WERI-Rb-1 (cell line): Measurements from ENCODE around the gene TNNI2.

Experiments
- DNase-seq: peaks from one replicate; pipeline ENCODE4 v3.0.0-alpha.2; 2020
- H3K27ac ChIP-seq: fragments of 250-450 bp; sonication (Bioruptor Pico); 2 replicates; pipeline ENCODE4 v1.5.1; 2020; ENCODE audit warnings: mild to moderate bottlenecking, moderate library complexity
- H3K27me3 ChIP-seq: fragments of 250-450 bp; sonication (Bioruptor Pico); 2 replicates; pipeline ENCODE4 v1.5.1; 2021; ENCODE audit warnings: mild to moderate bottlenecking, low read depth, moderate library complexity; ENCODE audit not compliant: insufficient read depth, severe bottlenecking
- H3K36me3 ChIP-seq: fragments of 250-450 bp; sonication (Bioruptor Pico); 2 replicates; pipeline ENCODE4 v1.5.1; 2020; ENCODE audit warnings: mild to moderate bottlenecking, moderate library complexity
- H3K4me3 ChIP-seq: 2 replicates; pipeline ENCODE4 v1.5.1; 2011; ENCODE audit warnings: low read depth, mild to moderate bottlenecking, control low read depth, low read length
- H3K9me3 ChIP-seq: fragments of 250-450 bp; sonication (Bioruptor Pico); 2 replicates; pipeline ENCODE4 v1.5.1; 2021; ENCODE audit warnings: mild to moderate bottlenecking, moderate library complexity; ENCODE audit not compliant: severe bottlenecking
- TF ChIP-seq, protein P1 (sequence below): IDR thresholded peaks from 2 replicates; pipeline ENCODE4 v1.5.1; 2011; ENCODE audit warnings: low read depth, mild to moderate bottlenecking, control low read depth, inconsistent platforms, low read length

Gene TNNI2

GRCh38 chr11:1889224-1889930, 50.6 kb downstream of the TNNI2 start:
- DNase-seq: no peak
- Histone ChIP-seq H3K36me3 (no peaks in the 10 kb centered on the region), H3K9me3 (no peaks in the 10 kb centered on the region), H3K27ac (no peak overlapping the region), H3K27me3 (peaks cover 78% of the 10 kb centered on the region), H3K4me3 (no peak overlapping the region)
- TF ChIP-seq, protein P1, sequence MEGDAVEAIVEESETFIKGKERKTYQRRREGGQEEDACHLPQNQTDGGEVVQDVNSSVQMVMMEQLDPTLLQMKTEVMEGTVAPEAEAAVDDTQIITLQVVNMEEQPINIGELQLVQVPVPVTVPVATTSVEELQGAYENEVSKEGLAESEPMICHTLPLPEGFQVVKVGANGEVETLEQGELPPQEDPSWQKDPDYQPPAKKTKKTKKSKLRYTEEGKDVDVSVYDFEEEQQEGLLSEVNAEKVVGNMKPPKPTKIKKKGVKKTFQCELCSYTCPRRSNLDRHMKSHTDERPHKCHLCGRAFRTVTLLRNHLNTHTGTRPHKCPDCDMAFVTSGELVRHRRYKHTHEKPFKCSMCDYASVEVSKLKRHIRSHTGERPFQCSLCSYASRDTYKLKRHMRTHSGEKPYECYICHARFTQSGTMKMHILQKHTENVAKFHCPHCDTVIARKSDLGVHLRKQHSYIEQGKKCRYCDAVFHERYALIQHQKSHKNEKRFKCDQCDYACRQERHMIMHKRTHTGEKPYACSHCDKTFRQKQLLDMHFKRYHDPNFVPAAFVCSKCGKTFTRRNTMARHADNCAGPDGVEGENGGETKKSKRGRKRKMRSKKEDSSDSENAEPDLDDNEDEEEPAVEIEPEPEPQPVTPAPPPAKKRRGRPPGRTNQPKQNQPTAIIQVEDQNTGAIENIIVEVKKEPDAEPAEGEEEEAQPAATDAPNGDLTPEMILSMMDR: no peak

- Histone ChIP-seq H3K27ac (no peak overlapping the region), H3K27me3 (peaks cover 74% of the 10 kb centered on the region), H3K9me3 (no peaks in the 10 kb centered on the region), H3K36me3 (no peaks in the 10 kb centered on the region), H3K4me3 (no peak overlapping the region)
- no peak for DNase-seq
- TF ChIP-seq, protein P1: no peak
These were observed 51.4 kb downstream of the TNNI2 start for GRCh38 chr11:1889941-1890855.
